Right ventricle myocardium inferior (tissue), 1 donor: ENCODE data around the gene MZB1. TPM values are rescaled to one million over a fixed set of nuclear protein-coding genes. Genes with fewer than 3 reads are reported as not detected.
"Not testable (repeated sequence)": the region's sequence is repeated elsewhere in the genome, so short reads cannot be mapped to it uniquely, and the experiment has no call there.

ENCODE experiments used
- ATAC-seq: fragments of 200-7000 bp; cut with Tn5 transposase; one replicate; pipeline ENCODE4 v1.9.1; 2020; ENCODE audit warnings: mild to moderate bottlenecking, moderate library complexity
- DNase-seq: peaks from one replicate; pipeline ENCODE4 v3.0.0; 2021; ENCODE audit errors: missing footprints
- intact Hi-C: fragments of 100-400 bp; cut with DNase I; formaldehyde crosslinking; loops from one replicate; pipeline ENCODE4 v1.11.0; 2022
- total RNA-seq: library from RNA; stranded (reverse); fragmentation: NEBNext Ultra II Directional; extraction: Animal tissue kit (Norgen Biotek cat#: 25700); gene quantifications from one replicate; pipeline ENCODE4 v1.2.1, GENCODE V29; 2021
- donor health status: DM: no; HTN: yes; CAD: no; lungs with severe emphysema.

Gene MZB1
- total RNA-seq, 1 donor from 2014 or later = 1.2 TPM

DNA sequence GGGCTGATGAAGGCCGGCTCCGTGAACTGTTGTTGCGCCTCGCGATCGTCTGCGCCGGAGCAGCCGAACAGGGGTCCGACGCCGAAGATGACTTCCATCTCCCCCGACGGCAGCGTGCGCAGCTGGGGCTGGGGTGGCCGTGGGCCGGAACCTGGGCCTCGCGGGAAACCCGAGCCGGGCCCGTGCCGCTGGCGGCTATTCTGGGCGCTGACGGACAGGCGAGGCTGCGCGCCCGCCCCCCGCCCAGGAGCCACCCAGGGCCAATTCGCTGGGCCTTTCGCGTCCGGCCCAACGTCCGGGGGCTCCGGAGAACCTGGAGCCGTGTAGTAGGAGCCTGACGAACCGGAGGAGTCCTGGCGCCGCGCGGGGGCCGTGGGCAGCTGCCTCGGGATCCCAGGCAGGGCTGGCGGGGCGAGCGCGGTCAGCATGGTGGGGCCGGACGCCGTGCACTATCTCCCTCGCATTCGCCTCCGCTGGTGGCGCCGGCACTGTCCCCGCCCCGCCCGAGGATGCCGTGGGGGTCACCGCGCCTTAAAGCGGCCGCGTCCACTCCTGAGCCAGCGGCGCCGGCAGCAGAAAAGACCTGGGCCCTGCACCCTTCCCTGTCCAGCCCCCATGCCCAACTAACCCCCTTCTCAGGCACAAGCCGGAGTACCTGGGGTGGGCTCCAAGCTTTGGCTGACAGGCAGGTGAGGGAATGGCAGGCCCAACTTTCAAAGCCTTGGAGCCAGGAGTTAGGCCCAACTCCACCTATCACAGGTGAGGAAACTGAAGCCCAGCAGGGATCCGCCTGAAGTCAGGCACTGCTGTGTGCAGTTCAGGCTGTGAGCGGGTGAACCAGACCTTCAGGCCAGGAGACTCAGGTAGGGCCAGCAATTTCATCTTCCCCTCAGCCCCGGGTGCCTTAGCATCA, 5.2 kb upstream of the MZB1 start, which contains the start of gene PROB1:
PROB1 (minus strand) TSS at position 451 of the 913 bp plus-strand sequence; CDS start at position 428, 23 bp downstream.
- DNase-seq (peak; percentile 80), ATAC-seq (peak; percentile 81)
- intact Hi-C loops = loop anchor here (1.0 to 2.0 kb wide), 2 partner anchors 20 to 52 kb away; no protein-coding TSS in a partner anchor

- peak; percentile 36 for ATAC-seq
- intact Hi-C loops = loop anchor here (2.0 kb wide), 1 partner anchor 51 kb away; no protein-coding TSS in a partner anchor
- no peak for DNase-seq
Observed at GRCh38 chr5:139394123-139394653, 4.5 kb upstream of the MZB1 start.

GRCh38 chr5:139393497-139394122, 3.9 kb upstream of the MZB1 start:
- ATAC-seq (no peak), DNase-seq (no peak)
- intact Hi-C loops = loop anchor here (2.0 kb wide), 1 partner anchor 51 kb away; no protein-coding TSS in a partner anchor

DNA sequence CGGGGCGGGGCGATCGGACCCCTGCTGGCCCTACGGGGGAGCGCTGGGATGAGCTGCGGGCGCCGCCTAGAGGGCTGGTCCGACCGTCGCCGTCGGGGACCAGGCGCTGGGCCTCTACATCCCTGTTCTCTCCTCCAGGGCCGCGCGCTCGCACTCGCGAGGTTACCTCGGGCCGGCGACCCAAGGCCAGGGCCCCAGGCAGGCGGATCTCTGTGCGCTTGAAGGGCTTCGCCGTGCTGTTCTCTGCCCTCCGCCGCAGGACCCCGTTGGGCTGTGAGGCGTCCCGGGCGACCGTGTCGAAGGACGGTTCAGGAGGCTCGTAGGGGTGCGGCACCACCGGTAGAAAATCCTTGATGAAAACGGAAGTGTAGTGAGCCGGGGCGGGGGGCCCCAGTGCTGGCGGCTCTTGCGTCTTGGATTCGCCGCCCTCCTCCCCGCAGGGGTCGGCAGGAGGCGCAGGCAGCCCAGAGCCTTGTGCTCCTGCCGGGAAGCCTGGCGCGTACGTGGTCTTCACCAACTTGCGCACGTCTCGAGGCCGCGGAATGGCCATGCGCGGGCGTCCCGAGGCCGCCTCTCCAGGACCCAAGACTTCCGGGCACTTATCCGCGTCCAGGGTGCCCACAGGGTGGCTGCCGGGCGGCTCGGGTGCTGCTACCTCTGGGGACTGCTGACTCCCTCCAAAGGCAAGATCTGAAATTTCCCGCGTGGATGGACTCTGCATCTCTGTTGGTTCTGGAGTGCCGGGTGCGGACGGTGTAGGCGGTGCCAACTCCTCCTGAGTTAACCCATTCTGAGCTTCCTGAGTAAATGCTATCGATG, 3.2 kb upstream of the MZB1 start:
- intact Hi-C loops = no loop called here
- peak; percentile 87 for DNase-seq
- ATAC-seq = no peak

DNA sequence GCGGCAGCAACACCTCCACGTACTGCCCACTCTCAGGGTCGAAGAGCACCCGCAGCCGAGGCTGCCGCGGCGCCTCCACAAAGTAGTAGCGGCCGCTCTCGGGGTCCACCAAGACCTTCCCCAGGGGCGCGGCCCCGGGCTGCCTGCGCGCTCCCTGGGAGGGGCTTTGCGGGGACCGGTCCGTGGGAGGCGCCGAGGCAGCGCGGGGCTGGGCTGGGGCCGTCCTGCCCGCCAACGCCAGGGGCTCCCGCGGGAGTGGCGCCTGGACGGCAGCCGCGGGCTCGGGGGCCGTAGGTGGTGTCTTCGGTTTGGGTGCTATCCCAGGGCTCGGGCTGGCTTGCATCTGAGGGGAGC, 2.6 kb upstream of the MZB1 start:
- no peak for ATAC-seq
- DNase-seq = no peak
- intact Hi-C loops = no loop called here

GRCh38 chr5:139391570-139392323, 2.0 kb upstream of the MZB1 start:
- intact Hi-C loops = loop anchor here (1.0 to 2.0 kb wide), 2 partner anchors 19 to 24 kb away; no protein-coding TSS in a partner anchor
- DNase-seq = no peak
- no peak for ATAC-seq

- ATAC-seq (no peak), DNase-seq (no peak)
- intact Hi-C loops = loop anchor here (1.0 to 2.0 kb wide), 2 partner anchors 18 to 24 kb away; no protein-coding TSS in a partner anchor
Observed at GRCh38 chr5:139390639-139391569, 1.2 kb upstream of the MZB1 start.

DNA sequence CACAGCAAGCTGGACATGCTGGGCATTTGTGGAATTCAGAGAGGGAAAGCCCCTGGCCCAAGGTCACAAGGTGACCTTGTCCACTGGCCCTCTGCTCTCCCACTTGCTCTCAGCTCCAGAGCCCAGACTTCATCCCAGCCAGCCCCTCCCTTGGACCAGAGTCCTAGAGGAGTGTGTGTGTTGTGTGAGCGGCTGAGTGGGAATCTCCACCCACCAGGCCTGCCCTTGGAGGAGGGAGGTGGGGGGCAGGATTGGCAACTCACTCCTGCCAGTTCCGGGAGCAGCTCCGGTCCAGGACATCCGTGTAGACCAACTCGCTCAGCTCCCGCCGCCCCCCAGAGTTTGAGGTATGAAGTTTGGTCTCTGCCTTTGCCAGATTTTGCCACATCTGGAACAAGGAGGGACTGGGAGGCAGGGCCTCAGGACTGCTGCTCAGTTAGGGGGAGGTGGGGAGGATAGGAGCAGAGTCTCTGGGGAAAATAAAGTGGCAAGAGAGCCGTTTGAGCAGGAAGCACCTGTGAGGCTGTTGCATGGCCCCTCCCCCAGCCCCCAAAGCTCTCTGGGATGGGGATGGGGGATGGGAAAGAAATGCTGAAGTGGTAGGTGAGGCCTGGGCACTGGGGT, 1.4 kb downstream of the MZB1 start:
- peak; percentile 22 for ATAC-seq
- intact Hi-C loops = loop anchor here (5.0 kb wide), 1 partner anchor 96 kb away; the partner anchor contains the start of gene MATR3

GRCh38 chr5:139387611-139388197, 2.0 kb downstream of the MZB1 start:
- DNase-seq (no peak), ATAC-seq (no peak)
- intact Hi-C loops = loop anchor here (5.0 kb wide), 1 partner anchor 95 kb away; the partner anchor contains the start of gene MATR3

More for the DNA sequence above, 1.4 kb downstream of the MZB1 start:
- no peak for DNase-seq

DNA sequence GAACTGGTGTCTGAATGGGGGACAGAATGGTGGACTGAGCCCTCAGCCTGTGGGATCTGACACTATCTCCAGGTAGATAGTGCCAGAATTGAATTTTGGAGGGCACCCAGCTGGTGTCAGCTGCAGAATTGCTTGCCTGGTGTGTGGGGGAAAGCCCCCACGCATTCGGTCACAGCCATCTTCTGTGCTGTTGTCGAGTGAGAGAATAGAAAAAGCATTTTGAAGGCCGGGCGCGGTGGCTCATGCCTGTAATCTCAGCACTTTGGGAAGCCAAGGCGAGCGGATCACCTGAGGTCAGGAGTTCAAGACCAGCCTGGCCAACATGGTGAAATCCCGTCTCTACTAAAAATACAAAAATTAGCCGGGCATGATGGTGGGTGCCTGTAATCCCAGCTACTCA, 2.8 kb downstream of the MZB1 start:
- ATAC-seq, DNase-seq: not testable (repeated sequence)
- intact Hi-C loops = loop anchor here (5.0 kb wide), 1 partner anchor 95 kb away; the partner anchor contains the start of gene MATR3

DNA sequence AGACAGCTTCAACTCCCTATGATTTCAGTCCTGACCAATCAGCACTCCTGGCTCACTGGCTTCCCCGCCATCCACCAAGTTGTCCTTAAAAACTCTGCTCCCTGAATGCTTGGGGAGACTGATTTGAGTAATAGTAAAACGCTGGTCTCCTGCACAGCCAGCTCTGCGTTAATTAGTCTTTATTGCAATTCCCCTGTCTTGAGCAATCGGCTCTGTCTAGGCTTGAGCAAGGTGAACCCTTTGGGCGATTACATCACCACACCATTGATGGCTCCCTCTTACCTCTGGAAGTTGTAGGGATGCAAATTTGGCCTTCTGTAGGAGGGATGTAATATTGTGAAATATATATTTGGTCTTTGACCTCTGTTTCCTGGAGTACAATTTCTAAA, 3.7 kb downstream of the MZB1 start:
- no peak for DNase-seq
- intact Hi-C loops = loop anchor here (5.0 kb wide), 1 partner anchor 94 kb away; the partner anchor contains the start of gene MATR3
- no peak for ATAC-seq

DNA sequence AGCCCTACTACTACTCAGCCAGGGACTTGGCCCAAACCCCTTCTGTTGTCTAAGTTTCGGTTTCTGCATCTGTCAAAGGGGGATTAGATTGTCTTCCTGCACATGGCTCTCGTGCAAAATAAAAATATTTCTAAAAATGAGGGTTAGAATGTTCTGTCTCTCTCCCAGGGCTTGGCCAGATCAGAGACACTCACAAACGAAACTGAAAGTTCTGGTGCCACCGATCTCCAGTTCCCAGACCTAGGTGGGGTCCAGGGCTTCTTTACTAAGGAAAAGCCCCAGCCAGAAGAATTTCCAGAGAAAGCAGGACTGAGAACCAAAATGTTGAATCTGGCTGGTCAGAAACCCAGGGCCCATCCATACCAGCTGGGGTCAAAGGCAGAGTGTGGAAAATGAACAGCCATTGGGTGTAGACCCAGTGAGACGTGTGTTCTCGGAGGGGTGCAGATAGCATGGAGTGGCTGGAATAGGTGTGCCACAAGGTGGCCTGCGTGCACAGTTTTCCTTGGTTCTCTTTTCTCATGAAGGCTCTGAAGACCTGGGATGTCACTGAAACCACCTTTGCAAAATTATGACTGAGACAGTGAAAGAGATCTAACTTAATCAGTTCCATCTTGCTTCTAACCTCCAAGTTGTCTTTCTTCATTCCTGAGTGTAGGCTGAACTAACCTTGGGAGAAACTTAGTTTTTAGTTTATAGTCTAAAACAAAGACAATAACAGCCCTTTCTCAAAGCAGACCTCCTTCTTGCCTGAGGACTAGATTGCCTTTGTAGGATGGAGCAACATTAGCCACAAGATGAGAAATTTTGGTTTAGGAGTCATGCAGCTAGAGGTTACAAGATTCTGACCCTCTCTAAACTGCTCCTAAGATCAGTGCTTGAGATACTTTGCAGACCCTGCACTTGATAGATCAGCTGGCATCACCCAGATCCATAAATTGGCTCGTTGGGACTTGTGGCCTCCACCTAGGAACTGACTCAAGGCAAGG, 4.4 kb downstream of the MZB1 start:
- ATAC-seq = no peak
- intact Hi-C loops = loop anchor here (5.0 kb wide), 1 partner anchor 93 kb away; the partner anchor contains the start of gene MATR3
- DNase-seq = no peak

- ATAC-seq = peak; percentile 1
- DNase-seq = no peak
- intact Hi-C loops = loop anchor here (5.0 kb wide), 1 partner anchor 92 kb away; the partner anchor contains the start of gene MATR3
Observed at GRCh38 chr5:139384591-139385051, 5.1 kb downstream of the MZB1 start.

GRCh38 chr5:139383993-139384590, 5.6 kb downstream of the MZB1 start:
- ATAC-seq = peak; percentile 2
- intact Hi-C loops = no loop called here
- DNase-seq = no peak
